Mammary epithelial cell (primary cell): ENCODE results near the gene CLDN7.

Experiments used
- CTCF ChIP-seq, 2 donors: IDR thresholded peaks in 1 of 2; conservative IDR thresholded peaks in 1 of 2; 2 replicates each; pipeline ENCODE4 v1.5.1; 2011 to 2012; ENCODE audit warnings: inconsistent platforms in 2 of 2, low read length in 2 of 2, mild to moderate bottlenecking in 2 of 2, control low read depth in 1 of 2, low read depth in 1 of 2; ENCODE audit not compliant: insufficient read depth in 1 of 2; ENCODE audit errors: extremely low read depth in 1 of 2
- EZH2 ChIP-seq: IDR thresholded peaks from 2 replicates; pipeline ENCODE4 v1.6.1; 2012; ENCODE audit warnings: low read length, inconsistent platforms, borderline replicate concordance

- TF ChIP-seq CTCF (conservative IDR thresholded peaks at IDR 0.05 in 1 of 2, IDR thresholded peaks at IDR 0.05 in 1 of 2; ENCODE audit: extremely low read depth in 1 of 2, insufficient read depth in 1 of 2, low read depth in 1 of 2, low read length in 2 of 2) (no peak), EZH2 (no peak)
These were observed 45.8 kb downstream of the CLDN7 start for GRCh38 chr17:7216242-7217112.
